NCI-H748 treated with DMSO at 0.1 percent for 48 hours (cell line): ENCODE data around the gene COL11A2.

Experiments used
- DNase-seq: peaks from one replicate; lab custom pipeline; 2025; lab: John Stamatoyannopoulos, UW

Gene COL11A2

DNA sequence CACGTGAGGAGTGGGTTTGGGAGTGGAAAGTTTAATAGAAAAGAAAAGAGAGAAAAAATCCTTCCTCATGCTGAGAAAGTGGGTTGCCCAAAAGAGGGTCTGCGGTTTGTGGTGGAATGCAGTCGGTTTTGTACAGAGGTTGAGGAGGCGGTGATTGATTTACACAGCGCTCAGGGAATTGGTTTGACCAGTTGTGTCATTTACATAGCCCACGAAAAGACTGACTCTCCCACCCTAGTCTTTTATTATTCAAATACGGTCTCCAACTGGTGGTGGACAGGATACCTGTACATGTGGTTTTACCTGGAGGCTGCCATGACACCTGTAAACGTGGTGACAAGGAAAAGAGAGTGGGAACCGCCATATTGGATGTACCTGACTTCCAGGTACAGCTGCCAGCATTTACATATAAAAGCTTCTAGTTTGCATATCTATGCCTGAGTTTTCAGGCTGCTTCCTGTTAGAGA is 74.4 kb downstream of the COL11A2 start:
- no peak for DNase-seq

DNA sequence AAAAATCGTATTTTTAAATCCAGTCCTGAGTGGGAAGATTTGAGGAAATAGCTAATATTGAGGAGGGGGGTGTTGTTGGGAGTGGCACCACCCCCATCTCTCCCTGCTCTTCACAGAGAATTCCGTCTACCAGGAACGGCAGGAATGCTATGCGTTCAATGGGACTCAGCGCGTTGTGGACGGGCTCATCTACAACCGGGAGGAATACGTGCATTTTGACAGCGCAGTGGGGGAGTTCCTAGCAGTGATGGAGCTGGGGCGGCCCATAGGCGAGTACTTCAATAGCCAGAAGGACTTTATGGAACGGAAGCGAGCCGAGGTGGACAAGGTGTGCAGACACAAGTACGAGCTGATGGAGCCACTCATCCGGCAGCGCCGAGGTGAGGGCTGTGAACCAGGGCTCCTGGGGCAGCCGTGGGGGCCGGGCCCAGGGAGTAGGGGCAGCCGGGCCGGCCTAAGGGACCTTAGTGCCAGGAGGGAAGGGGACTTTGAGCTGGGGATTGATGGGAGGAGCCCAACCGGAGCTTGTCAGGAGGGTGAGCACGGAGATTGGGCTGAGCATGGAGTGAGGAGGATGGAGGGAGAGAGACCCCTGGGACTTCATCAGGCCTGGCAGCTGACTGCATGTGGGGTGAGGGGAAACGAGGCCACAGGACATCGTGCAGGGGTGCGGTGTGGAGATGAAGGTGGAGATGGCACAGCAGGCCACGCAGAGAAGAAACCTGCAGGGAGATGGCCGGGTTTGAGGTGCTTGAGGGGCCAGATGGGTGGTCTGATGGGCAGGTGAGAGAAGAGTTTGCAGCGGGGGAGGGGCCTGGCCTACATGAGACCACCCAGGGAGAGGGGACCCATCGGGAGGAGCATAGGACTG is 75.2 kb downstream of the COL11A2 start:
- no peak for DNase-seq

DNA sequence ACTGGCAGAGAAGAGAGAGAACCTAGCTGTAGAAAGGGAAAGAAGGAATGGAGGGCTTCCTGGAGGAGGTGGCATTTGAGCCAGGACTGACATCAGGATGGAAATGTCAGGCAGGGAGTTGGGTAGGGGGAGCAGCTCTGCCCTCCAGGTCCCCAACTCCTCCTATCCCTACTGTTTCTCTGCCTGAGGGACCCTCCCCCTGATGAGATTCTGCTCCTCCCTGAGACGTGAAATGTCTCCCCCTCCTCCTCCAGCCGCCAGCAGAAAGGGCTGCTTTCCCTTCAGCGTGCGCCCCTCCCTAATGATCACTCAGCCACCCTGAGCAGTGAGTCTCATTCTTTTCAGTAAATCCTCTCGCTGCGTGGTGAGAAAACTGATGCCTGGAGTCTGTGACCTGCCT is 75.8 kb downstream of the COL11A2 start:
- no peak for DNase-seq

DNA sequence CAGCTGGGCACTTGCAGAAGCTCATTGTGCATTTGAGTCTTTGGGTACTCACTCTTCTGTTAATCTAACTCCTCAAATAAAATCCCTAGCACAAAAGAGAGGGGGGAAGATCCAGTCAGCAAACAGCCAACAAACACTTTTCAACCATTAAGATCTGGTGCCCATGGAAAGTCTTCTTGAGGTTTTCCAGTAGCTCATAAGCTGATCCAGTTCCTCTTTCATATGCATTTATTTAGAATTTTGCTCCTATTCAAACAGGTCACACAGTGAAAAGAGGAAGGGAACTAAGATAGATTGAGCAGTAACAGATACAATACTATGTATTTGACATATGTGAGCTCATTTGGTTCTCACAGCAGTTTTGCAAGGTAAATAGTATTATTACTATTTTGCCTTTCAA is 77.9 kb downstream of the COL11A2 start:
- no peak for DNase-seq

DNA sequence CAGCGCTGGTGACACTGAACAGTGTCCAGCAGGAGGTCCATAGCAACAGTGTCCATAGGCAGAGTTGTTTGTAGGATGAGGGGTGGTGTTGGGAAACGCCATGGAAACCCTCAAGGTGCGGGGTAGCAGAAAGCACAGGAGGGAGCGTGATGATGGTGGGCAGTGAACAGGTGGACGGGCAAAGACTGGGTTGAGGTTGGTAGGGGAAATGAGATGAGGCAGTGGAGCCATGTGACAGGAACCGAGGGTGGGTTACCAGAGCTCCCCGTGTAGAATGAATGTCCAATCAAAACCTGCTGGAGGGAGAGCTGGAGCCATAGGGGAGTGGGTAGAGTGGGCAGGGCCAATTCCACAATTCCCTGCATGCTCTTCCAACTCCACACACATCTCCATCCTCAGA is 78.5 kb downstream of the COL11A2 start:
- DNase-seq: no peak
